VCaP (cell line): ENCODE results near the gene PRR20D.

ENCODE experiments used
- H3K27ac ChIP-seq: fragments of 450-650 bp; 2 replicates; pipeline ENCODE4 v1.5.1; 2017
- CTCF ChIP-seq: fragments of 450-650 bp; conservative IDR thresholded peaks from 2 replicates; pipeline ENCODE4 v1.5.1; 2017; ENCODE audit warnings: mild to moderate bottlenecking, moderate library complexity

PRR20D gene

GRCh38 chr13:57191667-57192066, 31.2 kb downstream of the PRR20D start:
- no peak overlapping the region for H3K27ac ChIP-seq
- TF ChIP-seq CTCF, result no peak

GRCh38 chr13:57212989-57213388, 52.6 kb downstream of the PRR20D start:
- H3K27ac ChIP-seq, result no peak overlapping the region
- no peak for TF ChIP-seq CTCF
